ENCODE data around the gene ASAP3. TPM values are rescaled to one million over a fixed set of nuclear protein-coding genes. Genes with fewer than 3 reads are reported as not detected.
"Not testable (repeated sequence)": the region's sequence is repeated elsewhere in the genome, so short reads cannot be mapped to it uniquely, and the experiment has no call there.

Gene ASAP3
- polyA plus RNA-seq, 1 experiment, result 33.9 TPM

- Histone ChIP-seq H3K36me3 (ENCODE audit: control insufficient read depth, insufficient read depth, low read length) (no peaks in the 10 kb centered on the region), H3K4me3 (ENCODE audit: low read depth, low read length) (no peak overlapping the region), H3K27me3 (ENCODE audit: control insufficient read depth, insufficient read depth, low read length) (no peaks in the 10 kb centered on the region)
- no peak for DNase-seq (ENCODE audit: low read depth)
- ChIA-PET POLR2A (no interaction called here), CTCF (interaction anchor here (0.7 to 7.1 kb wide), 3 partner anchors 40 to 137 kb away, joined by 4 to 116 read pairs (median 41); no protein-coding TSS in a partner anchor)
- TF ChIP-seq CTCF (IDR thresholded peaks at IDR 0.05; ENCODE audit: insufficient read depth, low read depth, low read length), result no peak
Observed at GRCh38 chr1:23500466-23500865, 16.5 kb upstream of the ASAP3 start.

DNA sequence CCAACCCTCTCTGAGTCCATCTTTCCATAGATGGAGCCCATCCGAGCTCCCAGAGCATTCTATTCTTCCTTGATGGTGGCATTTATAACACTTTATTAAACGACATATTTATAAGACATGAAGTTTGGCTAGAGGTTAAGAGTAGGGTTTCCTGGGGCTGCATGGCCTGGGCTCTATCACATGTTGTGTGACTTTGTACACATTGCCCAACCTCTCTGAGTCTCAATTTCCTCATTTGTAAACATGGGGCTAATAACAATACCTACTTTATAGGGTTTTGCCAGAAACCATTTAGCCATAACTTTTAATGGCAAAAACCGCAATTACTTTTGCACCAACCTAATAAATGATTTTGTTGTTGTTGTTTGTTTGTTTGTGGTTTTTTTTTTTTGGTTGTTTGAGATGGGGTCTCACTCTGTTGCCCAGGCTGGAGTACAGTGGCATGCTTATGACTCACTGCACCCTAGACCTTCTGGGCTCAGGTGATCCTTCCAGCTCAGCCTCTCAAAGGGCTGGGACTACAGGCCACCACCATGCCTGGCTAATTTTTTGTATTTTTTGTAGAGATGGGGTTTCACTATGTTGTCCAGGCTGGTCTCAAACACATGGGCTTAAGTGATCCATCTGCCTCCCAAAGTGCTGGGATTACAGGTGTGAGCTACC, 13.9 kb upstream of the ASAP3 start:
- Histone ChIP-seq H3K27me3 (ENCODE audit: control insufficient read depth, insufficient read depth, low read length) (no peaks in the 10 kb centered on the region), H3K4me3 (ENCODE audit: low read depth, low read length) (no peak overlapping the region), H3K36me3 (ENCODE audit: control insufficient read depth, insufficient read depth, low read length) (no peaks in the 10 kb centered on the region)
- CTCF ChIA-PET, result interaction anchor here (0.9 to 7.1 kb wide), 31 partner anchors 7 to 418 kb away, joined by 3 to 116 read pairs (median 5); partner anchors contain the start of genes ASAP3 and E2F2
- POLR2A ChIA-PET, result no interaction called here
- TF ChIP-seq CTCF (IDR thresholded peaks at IDR 0.05; ENCODE audit: insufficient read depth, low read depth, low read length), result no peak
- no peak for DNase-seq (ENCODE audit: low read depth)

DNA sequence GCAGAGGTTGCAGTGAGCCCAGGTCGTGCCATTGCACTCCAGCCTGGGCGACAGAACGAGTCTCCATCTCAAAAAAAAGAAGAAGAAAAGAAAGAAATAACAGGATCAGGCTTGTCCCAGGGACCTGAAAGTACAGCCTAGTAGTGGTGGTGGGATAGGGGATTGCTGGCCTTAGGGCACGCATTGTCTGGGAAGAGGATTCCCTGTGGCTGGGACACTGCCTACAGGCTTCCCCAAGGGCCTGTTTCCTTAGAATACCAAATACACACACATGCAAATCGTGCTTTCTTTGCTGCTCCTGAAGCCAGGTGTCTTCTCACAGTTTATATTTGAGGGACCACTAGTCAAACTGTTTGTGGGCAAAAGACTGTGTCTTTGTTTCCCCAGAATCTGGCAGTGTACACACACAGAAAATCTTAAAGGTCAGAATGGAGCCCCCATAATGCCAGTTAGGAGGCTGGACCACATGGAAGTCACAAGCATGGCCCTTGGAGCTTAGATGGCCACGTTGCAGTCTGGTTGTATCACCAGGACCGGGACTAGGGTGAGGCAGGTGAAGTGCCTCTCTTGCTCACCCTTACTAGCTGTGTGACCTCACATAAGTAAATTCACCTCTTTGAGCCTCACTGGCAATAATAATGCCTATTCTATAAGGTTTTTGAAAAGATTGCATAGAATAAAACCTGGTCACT, 12.7 kb upstream of the ASAP3 start:
- TF ChIP-seq CTCF (IDR thresholded peaks at IDR 0.05; ENCODE audit: insufficient read depth, low read depth, low read length), result no peak
- CTCF ChIA-PET, result interaction anchor here (0.6 to 7.1 kb wide), 38 partner anchors 8 to 506 kb away, joined by 3 to 116 read pairs (median 5); partner anchors contain the start of genes ASAP3, E2F2 and HNRNPR
- no peaks in the 10 kb centered on the region for H3K27me3 ChIP-seq (ENCODE audit: control insufficient read depth, insufficient read depth, low read length)
- no peak overlapping the region for H3K4me3 ChIP-seq (ENCODE audit: low read depth, low read length)
- H3K36me3 ChIP-seq (ENCODE audit: control insufficient read depth, insufficient read depth, low read length), result no peaks in the 10 kb centered on the region
- DNase-seq (ENCODE audit: low read depth), result no peak
- POLR2A ChIA-PET, result interaction anchor here (0.5 kb wide), 2 partner anchors 9 to 261 kb away, joined by 3 to 30 read pairs; no protein-coding TSS in a partner anchor

DNA sequence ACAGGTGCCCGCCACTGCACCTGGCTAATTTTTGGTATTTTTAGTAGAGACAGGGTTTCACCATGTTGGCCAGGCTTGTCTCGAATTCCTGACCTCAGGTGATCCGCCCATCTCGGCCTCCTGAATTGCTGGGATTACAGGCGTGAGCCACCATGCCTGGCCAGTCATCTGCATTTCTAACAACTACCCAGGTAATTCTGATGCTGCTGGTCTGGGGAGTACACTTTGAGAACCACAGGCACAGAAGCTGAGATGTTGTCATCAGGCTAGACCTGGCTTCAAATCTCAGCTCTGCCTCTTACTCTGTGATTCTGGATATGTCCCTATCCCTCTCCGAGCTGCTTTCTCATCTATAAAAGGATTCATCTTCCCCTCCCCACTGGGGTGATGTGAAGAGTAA, 10.9 kb upstream of the ASAP3 start:
- H3K36me3 ChIP-seq (ENCODE audit: control insufficient read depth, insufficient read depth, low read length); DNase-seq (ENCODE audit: low read depth); H3K27me3 ChIP-seq (ENCODE audit: control insufficient read depth, insufficient read depth, low read length); H3K4me3 ChIP-seq (ENCODE audit: low read depth, low read length); POLR2A ChIA-PET: not testable (repeated sequence)
- CTCF ChIA-PET, result interaction anchor here (0.6 to 7.1 kb wide), 7 partner anchors 11 to 373 kb away, joined by 3 to 116 read pairs (median 4); partner anchors contain the start of gene ASAP3

GRCh38 chr1:23492776-23493175, 8.8 kb upstream of the ASAP3 start:
- DNase-seq (ENCODE audit: low read depth); CTCF ChIA-PET; POLR2A ChIA-PET; H3K27me3 ChIP-seq (ENCODE audit: control insufficient read depth, insufficient read depth, low read length); H3K36me3 ChIP-seq (ENCODE audit: control insufficient read depth, insufficient read depth, low read length); H3K4me3 ChIP-seq (ENCODE audit: low read depth, low read length): not testable (repeated sequence)

GRCh38 chr1:23492132-23492720, 8.2 kb upstream of the ASAP3 start:
- Histone ChIP-seq H3K36me3 (ENCODE audit: control insufficient read depth, insufficient read depth, low read length) (no peaks in the 10 kb centered on the region), H3K27me3 (ENCODE audit: control insufficient read depth, insufficient read depth, low read length) (peaks cover 5% of the 10 kb centered on the region), H3K4me3 (ENCODE audit: low read depth, low read length) (no peak overlapping the region)
- ChIA-PET POLR2A (no interaction called here), CTCF (no interaction called here)
- DNase-seq (ENCODE audit: low read depth), result no peak
- no peak for TF ChIP-seq CTCF (IDR thresholded peaks at IDR 0.05; ENCODE audit: insufficient read depth, low read depth, low read length)

All from BJ (cell line).